HL-60 (cell line): ENCODE data around the gene SRD5A3.

Source experiments
- DNase-seq, 2 experiments: peaks; one replicate each; pipeline ENCODE4 v3.0.0-alpha.2; 2010 to 2020; ENCODE audit warnings: low read depth in 1 of 2, low spot score in 1 of 2
- H3K27ac ChIP-seq: fragments of 250-450 bp; sonication (Bioruptor Pico); replicated peaks from 2 replicates; pipeline ENCODE4 v1.5.1; 2020; ENCODE audit warnings: mild to moderate bottlenecking, moderate library complexity
- H3K27me3 ChIP-seq: fragments of 250-450 bp; sonication (Bioruptor Pico); 2 replicates; pipeline ENCODE4 v1.5.1; 2021; ENCODE audit warnings: mild to moderate bottlenecking, moderate library complexity; ENCODE audit not compliant: insufficient read depth, poor library complexity, severe bottlenecking
- H3K4me3 ChIP-seq: replicated peaks from 2 replicates; pipeline ENCODE4 v1.5.1; 2011; ENCODE audit warnings: mild to moderate bottlenecking, control low read depth, low read length; ENCODE audit not compliant: insufficient read depth
- CTCF ChIP-seq: IDR thresholded peaks from one replicate; pipeline ENCODE4 v1.5.1; 2011; ENCODE audit warnings: low read length, control low read depth, inconsistent platforms; ENCODE audit not compliant: insufficient read depth
- GABPA ChIP-seq: IDR thresholded peaks from 2 replicates; pipeline ENCODE4 v1.6.1; 2012; ENCODE audit warnings: low read depth
- POLR2AphosphoS5 ChIP-seq: IDR thresholded peaks from 2 replicates; pipeline ENCODE4 v1.6.1; 2012; ENCODE audit warnings: low read depth
- SPI1 ChIP-seq: IDR thresholded peaks from 2 replicates; pipeline ENCODE4 v1.6.1; 2012; ENCODE audit warnings: low read depth, mild to moderate bottlenecking, borderline replicate concordance
- TF ChIP-seq, protein P1 (sequence below): IDR thresholded peaks from 2 replicates; pipeline ENCODE4 v1.6.1; 2012; ENCODE audit warnings: low read depth; ENCODE audit not compliant: insufficient replicate concordance

The SRD5A3 gene

DNA sequence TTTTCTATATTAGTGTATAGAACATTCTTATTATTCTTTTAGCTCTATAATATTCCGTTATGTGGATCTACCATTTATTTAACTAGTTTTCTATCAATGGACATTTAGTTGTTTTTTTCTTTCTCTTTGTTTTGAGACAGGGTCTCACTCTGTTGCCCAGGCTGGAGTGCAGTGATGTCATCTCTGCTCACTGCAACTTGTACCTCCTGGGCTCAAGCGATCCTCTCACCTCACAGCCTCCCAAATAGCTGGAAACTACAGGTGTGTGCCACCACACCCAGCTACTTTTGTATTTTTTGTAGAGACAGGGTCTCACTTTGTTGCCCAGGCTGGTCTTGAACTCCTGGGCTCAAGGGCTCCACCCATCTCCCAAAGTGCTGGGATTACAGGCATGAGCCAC, 60.5 kb downstream of the SRD5A3 start:
- H3K4me3 ChIP-seq: no peak overlapping the region
- H3K27me3 ChIP-seq: no peaks in the 10 kb centered on the region
- DNase-seq: no peak
- no peak overlapping the region for H3K27ac ChIP-seq
- TF ChIP-seq, protein P1, sequence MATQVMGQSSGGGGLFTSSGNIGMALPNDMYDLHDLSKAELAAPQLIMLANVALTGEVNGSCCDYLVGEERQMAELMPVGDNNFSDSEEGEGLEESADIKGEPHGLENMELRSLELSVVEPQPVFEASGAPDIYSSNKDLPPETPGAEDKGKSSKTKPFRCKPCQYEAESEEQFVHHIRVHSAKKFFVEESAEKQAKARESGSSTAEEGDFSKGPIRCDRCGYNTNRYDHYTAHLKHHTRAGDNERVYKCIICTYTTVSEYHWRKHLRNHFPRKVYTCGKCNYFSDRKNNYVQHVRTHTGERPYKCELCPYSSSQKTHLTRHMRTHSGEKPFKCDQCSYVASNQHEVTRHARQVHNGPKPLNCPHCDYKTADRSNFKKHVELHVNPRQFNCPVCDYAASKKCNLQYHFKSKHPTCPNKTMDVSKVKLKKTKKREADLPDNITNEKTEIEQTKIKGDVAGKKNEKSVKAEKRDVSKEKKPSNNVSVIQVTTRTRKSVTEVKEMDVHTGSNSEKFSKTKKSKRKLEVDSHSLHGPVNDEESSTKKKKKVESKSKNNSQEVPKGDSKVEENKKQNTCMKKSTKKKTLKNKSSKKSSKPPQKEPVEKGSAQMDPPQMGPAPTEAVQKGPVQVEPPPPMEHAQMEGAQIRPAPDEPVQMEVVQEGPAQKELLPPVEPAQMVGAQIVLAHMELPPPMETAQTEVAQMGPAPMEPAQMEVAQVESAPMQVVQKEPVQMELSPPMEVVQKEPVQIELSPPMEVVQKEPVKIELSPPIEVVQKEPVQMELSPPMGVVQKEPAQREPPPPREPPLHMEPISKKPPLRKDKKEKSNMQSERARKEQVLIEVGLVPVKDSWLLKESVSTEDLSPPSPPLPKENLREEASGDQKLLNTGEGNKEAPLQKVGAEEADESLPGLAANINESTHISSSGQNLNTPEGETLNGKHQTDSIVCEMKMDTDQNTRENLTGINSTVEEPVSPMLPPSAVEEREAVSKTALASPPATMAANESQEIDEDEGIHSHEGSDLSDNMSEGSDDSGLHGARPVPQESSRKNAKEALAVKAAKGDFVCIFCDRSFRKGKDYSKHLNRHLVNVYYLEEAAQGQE: no peak
- no peak for TF ChIP-seq POLR2AphosphoS5
- no peak for TF ChIP-seq CTCF
- TF ChIP-seq SPI1: no peak
- no peak for TF ChIP-seq GABPA

DNA sequence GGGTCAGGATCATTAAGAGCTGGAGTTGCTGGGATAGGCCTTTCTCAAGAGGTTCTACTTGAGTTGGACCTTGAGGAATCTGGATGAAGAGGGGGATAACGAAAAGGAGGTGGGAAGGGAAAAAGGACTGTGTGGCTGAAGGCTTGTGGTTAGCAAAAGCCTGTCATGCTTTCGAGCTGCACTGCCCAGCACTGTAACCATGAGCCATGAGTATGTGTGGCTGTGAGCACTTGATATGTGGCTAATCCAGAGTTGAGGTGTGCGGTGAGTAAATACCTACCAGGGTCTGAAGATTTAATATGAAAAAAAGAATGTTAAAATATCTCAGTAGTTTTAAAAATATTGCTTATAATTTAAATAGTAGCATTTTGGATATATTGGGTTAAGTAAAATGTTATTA, 61.1 kb downstream of the SRD5A3 start:
- Histone ChIP-seq H3K27me3 (no peaks in the 10 kb centered on the region), H3K27ac (no peak overlapping the region), H3K4me3 (no peak overlapping the region)
- DNase-seq: no peak
- TF ChIP-seq GABPA (no peak), SPI1 (no peak), CTCF (no peak), POLR2AphosphoS5 (no peak)
- TF ChIP-seq, protein P1: no peak

DNA sequence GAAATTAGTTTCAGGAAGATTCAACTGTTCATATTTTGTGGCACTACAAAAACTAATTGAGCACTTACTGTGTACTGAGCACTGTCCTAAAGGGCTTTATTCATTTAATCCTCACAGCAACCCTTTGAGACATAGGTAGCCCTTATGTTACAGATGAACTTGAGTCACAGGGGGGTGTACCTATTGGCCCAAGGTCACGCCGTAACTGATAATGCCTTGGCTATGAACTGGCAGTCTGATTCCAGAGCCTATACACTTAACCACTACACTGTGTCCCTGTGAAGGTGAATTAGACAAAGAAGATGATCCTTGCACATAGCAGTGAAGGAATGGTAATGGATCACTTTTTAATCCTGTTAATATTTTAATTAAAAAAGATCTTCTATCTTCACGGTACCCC, 61.7 kb downstream of the SRD5A3 start:
- Histone ChIP-seq H3K27ac (no peak overlapping the region), H3K27me3 (no peaks in the 10 kb centered on the region)
- TF ChIP-seq, protein P1: no peak
- TF ChIP-seq SPI1 (no peak), GABPA (no peak), CTCF (no peak), POLR2AphosphoS5 (no peak)

More for the DNA sequence above, 61.7 kb downstream of the SRD5A3 start:
- no peak overlapping the region for H3K4me3 ChIP-seq
- DNase-seq: no peak
